NK-92 treated with Interleukin-12 subunit alpha and Interleukin-12 subunit beta, amount 100 ng/mL, for 24 hours (cell line): ENCODE data around the gene KRT80.

Experiments used
- DNase-seq: peaks from one replicate; lab custom pipeline; 2025; lab: John Stamatoyannopoulos, UW

Gene KRT80

GRCh38 chr12:52137746-52138145, 54.1 kb downstream of the KRT80 start:
- DNase-seq: no peak

GRCh38 chr12:52132754-52133161, 59.1 kb downstream of the KRT80 start:
- DNase-seq: no peak

- no peak for DNase-seq
Measured at GRCh38 chr12:52130711-52131110, 61.1 kb downstream of the KRT80 start.

GRCh38 chr12:52127683-52128450, 63.9 kb downstream of the KRT80 start:
- DNase-seq: no peak

GRCh38 chr12:52126605-52127578, 64.9 kb downstream of the KRT80 start:
- no peak for DNase-seq

- no peak for DNase-seq
Measured at GRCh38 chr12:52126050-52126604, 65.7 kb downstream of the KRT80 start.

GRCh38 chr12:52125476-52125900, 66.3 kb downstream of the KRT80 start:
- DNase-seq: no peak

GRCh38 chr12:52123487-52124186, 68.2 kb downstream of the KRT80 start:
- no peak for DNase-seq

GRCh38 chr12:52122904-52123303, 68.9 kb downstream of the KRT80 start:
- DNase-seq: no peak

GRCh38 chr12:52122540-52122871, 69.3 kb downstream of the KRT80 start:
- no peak for DNase-seq

GRCh38 chr12:52121824-52122539, 69.8 kb downstream of the KRT80 start:
- DNase-seq: peak; percentile 38

- DNase-seq: no peak
Measured at GRCh38 chr12:52120951-52121823, 70.6 kb downstream of the KRT80 start.

- no peak for DNase-seq
Measured at GRCh38 chr12:52119398-52120254, 72.2 kb downstream of the KRT80 start.
